ENCODE measurements around the gene FKBP10. TPM values are rescaled to one million over a fixed set of nuclear protein-coding genes. Genes with fewer than 3 reads are reported as not detected.

The FKBP10 gene
- total RNA-seq, 1 experiment from 2014 or later, result 258 TPM

DNA sequence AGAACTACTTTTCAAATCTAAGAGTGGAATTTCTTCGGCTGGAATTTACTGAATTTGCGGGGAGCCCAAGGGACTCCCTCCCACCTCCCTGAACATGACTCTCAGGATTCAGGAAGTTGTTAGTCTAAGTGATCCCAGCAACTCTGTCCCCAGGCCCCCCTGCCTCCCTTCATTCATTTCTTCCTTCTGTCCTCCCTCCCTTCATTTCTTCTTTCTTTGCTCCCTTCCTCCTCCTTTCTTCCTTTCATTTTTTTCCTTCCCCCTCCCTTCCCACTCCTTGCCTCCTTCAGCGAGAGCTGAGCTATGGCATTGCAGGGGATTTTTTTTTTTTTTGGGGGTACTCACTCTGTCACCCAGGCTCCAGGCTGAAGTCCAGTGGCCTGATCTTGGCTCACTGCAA lies 15.4 kb upstream of the FKBP10 start:
- no peak for DNase-seq
- H3K36me3 ChIP-seq, result peaks cover 4% of the 10 kb centered on the region
- H3K9me3 ChIP-seq, result no peaks in the 10 kb centered on the region
- no peaks in the 10 kb centered on the region for H3K27me3 ChIP-seq
- no peak overlapping the region for H3K4me3 ChIP-seq

DNA sequence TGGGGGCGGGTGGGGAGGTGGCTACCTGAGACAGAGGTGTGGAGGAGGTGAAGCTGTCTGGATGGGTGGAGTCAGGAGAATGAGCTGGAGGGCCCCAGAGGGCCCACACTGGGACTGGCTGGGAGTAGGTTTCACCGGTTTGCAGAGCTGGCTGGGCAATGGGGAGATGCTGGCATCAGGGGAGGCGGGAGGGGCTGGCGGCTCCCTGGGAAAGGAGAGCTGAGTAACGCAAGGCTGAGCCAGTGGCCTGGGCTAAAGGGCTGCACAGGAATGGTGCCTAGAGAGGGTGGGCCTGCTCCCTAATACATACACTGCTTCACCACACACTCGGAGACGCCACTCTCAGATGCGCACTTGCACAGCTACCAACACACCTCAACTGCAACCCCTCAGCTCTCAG lies 13.4 kb upstream of the FKBP10 start:
- Histone ChIP-seq H3K4me3 (no peak overlapping the region), H3K36me3 (peaks cover 4% of the 10 kb centered on the region), H3K27me3 (no peaks in the 10 kb centered on the region), H3K9me3 (no peaks in the 10 kb centered on the region)
- DNase-seq, result no peak

DNA sequence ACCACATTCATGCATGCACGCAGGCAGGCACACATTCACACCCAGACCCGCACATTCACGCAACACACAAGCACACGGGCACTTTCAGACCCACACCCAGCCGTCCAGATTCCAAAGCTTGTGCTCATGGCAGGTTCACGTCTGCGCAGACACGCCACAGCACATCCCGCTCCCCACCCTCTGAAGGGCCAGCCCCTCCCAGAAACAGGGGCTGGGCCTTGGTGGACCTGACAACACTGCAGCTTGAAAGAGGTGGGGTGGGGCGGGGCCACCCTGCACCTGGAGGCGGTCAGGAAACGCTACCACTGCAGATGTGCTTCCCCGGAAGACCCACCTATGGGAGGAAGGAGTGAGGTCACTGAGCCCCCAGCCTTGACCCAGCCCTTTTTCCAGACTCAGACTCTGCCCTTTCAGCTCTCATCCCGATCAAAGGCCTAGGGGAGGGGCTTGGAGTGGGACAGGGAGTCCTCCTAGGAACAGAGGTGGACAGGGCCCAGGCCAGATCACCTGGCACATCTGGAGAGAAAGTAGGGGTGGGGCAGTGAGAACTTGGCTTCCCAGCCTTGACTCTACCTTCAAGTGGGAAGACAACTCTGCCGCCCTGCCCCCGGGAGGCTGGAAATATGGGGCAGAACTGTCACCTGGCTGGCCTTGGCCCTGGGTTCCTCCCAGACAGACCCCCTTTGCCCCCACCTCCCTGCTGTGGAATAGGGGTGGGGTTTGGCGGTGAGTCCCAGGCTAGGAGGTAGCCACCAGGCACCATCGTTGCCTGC lies 12.0 kb upstream of the FKBP10 start:
- H3K9me3 ChIP-seq, result no peaks in the 10 kb centered on the region
- DNase-seq, result no peak
- H3K36me3 ChIP-seq, result peaks cover 10% of the 10 kb centered on the region
- H3K27me3 ChIP-seq, result no peaks in the 10 kb centered on the region
- no peak overlapping the region for H3K4me3 ChIP-seq

DNA sequence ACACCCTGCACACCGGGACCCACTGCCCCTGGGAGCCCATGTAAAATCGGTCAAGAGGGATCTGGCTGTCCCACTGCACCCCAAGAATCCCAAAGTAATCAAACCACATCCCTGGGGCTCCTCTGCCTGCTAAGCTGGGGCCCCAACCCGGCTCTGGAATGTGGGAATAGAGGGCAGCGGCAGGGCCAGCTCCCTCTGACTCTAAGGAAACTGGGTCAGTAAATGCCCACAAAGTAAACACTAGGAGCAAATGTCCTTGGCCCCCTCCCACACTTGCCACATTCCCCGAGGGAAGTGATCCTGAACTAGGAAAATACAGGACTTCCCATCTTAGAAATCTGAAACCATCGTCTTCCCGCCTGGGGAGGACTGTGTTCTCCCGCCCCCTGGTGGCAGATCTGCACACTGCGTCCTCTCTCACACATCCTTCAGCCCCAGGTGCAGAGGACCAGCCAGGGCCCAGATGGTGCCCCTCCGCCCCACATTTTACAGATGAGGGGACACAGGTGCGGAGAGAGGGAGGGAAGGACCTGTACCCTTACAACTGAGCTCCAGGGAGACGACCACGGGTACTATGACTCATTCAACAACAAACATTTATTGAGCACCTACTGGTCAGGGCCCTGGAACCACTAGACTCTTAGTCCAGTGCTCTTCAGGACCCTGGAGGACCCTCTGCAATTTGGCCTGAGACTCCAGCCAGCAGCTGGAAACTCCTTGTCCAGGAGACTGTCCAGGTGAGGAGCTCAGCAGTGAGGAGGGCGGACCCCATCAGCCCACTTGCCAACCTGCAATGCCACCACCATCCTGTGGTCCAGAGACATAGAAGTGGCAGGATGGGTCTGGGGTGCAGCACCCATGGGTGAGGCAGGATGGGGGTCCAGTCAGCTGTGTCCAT lies 11.2 kb upstream of the FKBP10 start:
- H3K27me3 ChIP-seq, result no peaks in the 10 kb centered on the region
- H3K36me3 ChIP-seq, result peaks cover 15% of the 10 kb centered on the region
- peak; percentile 64 for DNase-seq
- H3K4me3 ChIP-seq, result no peak overlapping the region
- no peaks in the 10 kb centered on the region for H3K9me3 ChIP-seq

DNA sequence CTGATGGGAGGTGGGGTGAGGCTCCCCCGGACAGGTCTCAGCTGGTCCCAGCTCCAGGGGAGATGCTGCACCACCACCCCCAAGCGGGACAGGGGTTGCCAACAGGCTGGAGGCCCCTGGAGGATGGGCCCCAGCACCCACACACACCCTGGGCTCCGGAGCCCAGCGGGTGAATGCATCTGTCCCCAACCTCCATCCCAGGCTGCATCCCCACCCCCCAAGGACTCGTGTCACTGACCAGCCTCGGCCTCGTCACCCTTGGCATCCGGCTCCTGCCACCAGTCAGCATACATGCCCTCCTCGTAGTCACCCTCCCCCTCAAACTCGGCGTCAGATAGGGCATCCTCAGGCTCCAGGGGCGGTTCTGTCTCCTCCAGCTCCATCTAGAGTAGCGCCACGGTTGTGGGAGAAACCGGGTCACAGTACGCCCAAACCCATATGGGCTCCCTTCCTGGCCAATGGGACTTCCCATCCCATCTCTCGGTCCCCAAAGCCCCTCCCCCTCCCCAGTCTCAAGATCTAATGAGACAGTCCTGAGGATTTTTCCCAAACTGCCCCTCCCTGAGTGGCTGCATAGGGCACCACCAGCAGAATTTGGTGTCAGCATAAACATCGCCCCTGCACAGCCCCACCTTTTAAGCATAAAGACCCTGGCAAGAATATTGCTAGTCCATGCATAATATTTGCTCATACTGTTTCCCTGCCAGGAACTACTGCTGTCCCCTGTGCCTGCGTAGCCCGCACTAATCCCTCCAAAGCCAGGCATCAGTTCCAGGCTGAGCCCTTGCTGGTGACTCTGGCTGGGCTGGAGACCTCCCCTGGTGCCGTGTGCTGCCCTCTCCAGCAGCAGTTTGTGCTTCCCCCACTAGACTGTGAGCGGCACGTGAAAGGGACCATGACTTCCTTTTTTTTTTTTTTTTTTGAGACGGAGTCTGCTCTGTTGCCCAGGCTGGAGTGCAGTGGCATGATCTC lies 9.5 kb upstream of the FKBP10 start:
- no peaks in the 10 kb centered on the region for H3K9me3 ChIP-seq
- H3K4me3 ChIP-seq, result no peak overlapping the region
- H3K27me3 ChIP-seq, result no peaks in the 10 kb centered on the region
- no peak for DNase-seq
- peaks cover 29% of the 10 kb centered on the region for H3K36me3 ChIP-seq

DNA sequence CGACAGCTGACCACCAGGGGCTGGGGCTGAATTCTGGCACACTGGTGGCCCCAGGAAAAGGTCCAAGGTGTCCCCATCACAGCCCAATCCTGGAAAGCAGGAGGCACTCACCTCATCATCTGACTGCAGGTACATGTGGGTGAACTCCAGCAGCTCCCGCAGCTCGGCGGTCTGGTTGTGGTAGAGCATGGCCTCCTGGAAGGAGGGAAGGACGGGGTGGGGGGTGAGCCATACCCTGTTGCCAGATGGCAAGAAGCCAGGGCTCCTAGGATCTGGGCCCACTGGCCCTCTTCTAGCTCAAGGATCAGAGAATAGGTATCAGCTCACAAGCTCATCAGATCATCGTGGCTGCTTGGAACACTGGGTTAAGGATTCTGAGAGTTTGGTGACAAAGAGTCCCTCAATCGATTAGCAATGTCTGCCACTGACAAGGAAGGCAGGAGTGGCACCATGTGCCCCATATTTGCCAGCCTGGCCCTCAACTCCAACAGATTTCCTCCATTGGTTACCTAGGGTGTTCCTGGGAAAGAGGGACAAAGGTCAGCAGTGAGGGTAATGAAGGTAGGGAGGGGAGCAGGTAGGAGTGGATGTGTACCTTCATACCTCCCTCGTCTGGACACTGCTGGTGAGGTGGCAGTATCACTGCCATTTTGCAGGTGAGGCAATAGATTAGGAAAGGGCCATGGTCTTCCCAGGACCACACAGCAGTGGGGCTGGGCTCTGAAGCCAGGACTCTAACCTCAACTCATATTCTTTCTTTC lies 5.9 kb upstream of the FKBP10 start:
- Histone ChIP-seq H3K4me3 (no peak overlapping the region), H3K9me3 (no peaks in the 10 kb centered on the region), H3K36me3 (peaks cover 52% of the 10 kb centered on the region), H3K27me3 (no peaks in the 10 kb centered on the region)
- no peak for DNase-seq

DNA sequence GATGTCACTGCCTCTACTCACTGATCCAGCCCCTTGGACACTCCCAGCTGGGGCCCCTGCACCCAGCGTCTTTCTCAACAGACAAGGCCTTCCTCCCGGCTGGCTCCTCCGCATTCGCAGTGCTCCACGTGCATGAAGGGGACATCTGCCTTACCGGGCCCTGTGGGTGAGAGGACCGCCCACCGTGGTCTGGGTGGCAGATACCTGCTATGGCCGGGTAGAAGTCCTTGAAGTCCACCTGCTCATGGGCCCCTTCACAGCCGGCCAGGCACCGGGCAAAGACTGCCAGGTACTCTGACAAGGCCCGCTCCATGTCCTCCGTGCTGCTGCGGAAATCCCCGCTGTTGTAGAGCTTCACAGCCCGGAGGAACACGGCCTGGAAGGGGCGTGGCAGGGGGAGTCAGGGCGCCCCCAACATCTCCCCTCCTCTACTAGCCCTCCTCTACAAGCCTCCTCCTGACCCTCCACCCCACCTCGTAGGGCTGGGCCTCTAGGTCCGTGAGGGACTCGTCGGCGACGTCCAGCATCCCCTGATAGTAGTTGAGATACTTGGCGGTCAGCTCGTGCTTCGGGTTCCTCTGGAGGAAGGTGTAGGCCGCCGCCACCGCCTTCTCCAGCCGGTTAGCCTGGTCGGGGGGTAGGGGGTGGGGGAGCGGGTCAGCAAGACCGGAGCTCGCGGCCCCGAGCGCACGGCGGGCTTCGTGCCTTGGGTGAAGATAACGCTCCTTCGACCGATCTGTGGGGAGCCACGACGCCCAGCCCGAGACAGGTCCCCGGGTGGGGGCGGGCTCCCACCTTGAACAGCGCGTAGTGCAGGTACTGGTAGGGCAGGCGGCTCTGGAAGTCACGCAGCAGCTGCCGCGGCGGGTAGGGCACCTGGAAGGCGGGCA lies 1.9 kb upstream of the FKBP10 start:
- peak overlapping the region; percentile 97 for H3K4me3 ChIP-seq
- H3K9me3 ChIP-seq, result no peaks in the 10 kb centered on the region
- peak; percentile 36 for DNase-seq
- no peaks in the 10 kb centered on the region for H3K27me3 ChIP-seq
- H3K36me3 ChIP-seq, result peaks cover 67% of the 10 kb centered on the region

DNA sequence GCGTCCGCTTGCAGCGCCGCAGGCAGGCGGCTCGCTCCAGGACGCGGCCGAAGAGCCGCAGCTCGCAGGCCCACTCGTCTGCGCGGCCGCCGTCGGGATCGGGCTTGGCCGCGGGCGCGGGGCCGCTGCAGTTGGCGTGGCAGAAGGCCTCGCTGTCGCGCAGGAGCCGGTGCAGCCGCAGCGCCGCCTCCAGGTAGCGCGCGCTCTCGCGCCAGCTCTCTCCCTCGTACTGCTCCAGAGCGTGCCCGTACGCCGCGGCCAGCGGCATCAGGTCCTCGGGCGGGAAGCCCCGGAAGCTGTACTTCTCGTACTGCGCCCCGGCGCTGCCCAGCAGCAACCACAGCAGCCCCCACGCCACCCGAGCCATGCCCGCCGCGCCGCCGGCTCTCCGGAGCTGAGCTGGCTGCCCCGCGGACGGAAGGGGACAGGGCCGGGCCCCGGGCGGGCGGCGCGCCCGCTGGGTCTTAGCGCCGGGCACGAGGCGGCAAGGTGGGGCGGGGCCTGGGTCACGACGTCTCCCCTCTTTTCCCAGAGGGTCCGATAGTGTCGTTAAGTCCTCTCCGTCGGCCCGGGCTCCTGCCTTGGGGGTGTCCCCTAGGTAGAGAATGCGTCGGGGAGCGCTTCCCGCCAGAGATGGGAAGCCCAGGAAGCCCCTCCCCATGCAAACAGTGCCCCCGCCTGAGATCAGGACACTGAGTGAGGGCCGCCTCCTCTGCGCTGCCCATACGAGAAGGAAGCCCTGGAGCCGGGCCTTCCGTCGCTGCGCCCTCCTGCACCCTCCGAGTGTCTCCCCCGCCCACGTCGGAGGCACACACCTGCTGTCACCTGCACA lies 1.0 kb upstream of the FKBP10 start, which contains the start of gene P3H4:
TSS of gene P3H4 (minus strand) at position 401 of the 832 bp plus-strand sequence. CDS start at position 367, 34 bp downstream.
- peak within 1 kb of the TSS; percentile 97 for H3K4me3 ChIP-seq
- H3K9me3 ChIP-seq, result no peaks in the 10 kb centered on the region
- no peaks in the 10 kb centered on the region for H3K27me3 ChIP-seq
- DNase-seq, result peak; percentile 86
- peaks cover 67% of the 10 kb centered on the region for H3K36me3 ChIP-seq

DNA sequence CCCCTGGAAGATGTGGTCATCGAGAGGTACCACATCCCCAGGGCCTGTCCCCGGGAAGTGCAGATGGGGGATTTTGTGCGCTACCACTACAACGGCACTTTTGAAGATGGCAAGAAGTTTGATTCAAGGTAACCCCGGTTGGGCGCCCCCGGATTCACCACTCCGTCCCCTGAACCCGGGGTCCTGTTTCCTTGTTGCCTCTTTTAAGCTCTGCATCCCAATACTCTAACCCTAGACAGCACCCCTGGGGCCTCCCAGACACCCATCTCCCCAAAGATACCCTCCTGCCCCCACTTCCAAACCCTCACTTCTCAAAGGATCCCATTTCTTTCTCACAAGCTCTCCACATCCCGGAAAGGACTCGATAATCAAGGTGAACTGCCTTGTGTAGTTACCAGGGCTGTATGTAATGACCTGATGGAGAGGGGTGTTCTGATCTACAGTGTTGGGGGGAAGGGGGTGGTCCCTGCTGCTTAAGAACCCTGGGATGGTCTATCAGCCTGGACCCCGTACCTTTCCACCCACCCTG lies 412 bp downstream of the FKBP10 start:
- peak overlapping the region; percentile 97 for H3K4me3 ChIP-seq
- peaks cover 68% of the 10 kb centered on the region for H3K36me3 ChIP-seq
- H3K27me3 ChIP-seq, result no peaks in the 10 kb centered on the region
- DNase-seq, result no peak
- H3K9me3 ChIP-seq, result no peaks in the 10 kb centered on the region

DNA sequence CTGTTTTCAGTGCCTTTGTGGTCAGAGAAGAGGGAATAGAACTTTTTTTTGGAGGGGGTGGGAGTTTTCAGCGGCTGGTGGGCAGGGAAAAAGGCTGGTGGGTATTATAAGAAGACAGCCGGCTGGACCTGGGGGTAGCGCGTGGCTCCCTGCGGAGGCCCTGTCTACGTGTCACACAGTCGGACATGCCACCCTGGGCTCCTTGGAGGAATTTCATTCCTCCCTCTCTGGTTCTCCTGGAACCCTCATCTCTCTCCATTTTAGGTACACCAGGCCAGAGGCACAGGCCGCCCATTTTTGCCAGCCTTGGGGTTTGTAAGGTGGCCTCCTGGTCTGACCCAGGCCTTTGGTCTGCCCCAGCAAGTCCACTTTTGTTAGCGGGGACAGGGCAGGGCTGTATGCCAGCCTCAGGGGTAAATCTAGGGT lies 908 bp downstream of the FKBP10 start:
- DNase-seq, result no peak
- H3K4me3 ChIP-seq, result peak overlapping the region; percentile 97
- no peaks in the 10 kb centered on the region for H3K9me3 ChIP-seq
- peaks cover 67% of the 10 kb centered on the region for H3K36me3 ChIP-seq
- no peaks in the 10 kb centered on the region for H3K27me3 ChIP-seq

DNA sequence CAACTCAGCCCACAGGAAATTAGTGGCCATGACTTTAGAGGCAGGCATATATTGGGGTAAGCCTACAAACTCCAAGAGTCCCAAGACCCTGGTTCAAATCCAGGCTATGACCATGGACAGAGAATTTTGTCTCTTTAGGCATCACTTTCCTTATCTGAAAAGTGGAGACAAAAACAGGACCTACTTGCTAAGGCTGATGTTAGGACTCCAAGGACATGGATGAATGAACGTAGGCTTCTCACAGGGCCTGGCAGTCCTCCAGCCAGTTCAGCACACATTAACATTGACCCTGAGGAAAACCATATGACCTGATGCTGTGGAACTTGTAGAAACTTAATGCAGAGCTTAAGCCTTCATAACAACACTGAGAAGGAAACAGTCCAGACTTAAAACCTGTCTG lies 1.4 kb downstream of the FKBP10 start:
- no peaks in the 10 kb centered on the region for H3K27me3 ChIP-seq
- DNase-seq, result no peak
- H3K9me3 ChIP-seq, result no peaks in the 10 kb centered on the region
- H3K36me3 ChIP-seq, result peaks cover 66% of the 10 kb centered on the region
- peak overlapping the region; percentile 97 for H3K4me3 ChIP-seq

DNA sequence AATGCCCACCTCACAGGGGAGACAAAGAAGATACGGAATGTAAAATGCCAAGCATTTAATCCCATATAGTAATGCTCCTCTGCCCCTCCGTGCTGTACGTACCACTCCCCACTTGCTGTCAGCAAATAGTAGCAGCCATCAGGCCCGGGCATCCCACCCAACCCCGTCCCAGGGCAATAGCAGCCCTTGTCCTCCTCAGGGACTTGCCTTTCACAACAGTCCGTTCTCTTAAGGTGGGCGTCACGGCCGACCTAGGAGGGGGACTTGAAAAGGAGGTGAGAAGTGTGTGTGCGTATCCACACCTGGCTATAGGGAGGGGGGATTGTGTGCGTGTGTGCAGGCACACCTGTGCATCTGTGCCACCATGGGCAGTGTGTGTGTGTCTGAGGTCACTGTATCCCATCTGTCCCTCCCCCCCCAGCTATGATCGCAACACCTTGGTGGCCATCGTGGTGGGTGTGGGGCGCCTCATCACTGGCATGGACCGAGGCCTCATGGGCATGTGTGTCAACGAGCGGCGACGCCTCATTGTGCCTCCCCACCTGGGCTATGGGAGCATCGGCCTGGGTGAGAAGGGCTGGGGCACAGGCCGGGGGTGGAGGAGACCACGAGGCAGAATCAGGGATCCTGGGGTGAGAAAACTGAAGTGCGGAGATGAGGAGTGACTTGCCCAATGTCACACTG lies 4.0 kb downstream of the FKBP10 start:
- Histone ChIP-seq H3K9me3 (no peaks in the 10 kb centered on the region), H3K4me3 (no peak overlapping the region), H3K27me3 (no peaks in the 10 kb centered on the region), H3K36me3 (peaks cover 71% of the 10 kb centered on the region)
- no peak for DNase-seq

DNA sequence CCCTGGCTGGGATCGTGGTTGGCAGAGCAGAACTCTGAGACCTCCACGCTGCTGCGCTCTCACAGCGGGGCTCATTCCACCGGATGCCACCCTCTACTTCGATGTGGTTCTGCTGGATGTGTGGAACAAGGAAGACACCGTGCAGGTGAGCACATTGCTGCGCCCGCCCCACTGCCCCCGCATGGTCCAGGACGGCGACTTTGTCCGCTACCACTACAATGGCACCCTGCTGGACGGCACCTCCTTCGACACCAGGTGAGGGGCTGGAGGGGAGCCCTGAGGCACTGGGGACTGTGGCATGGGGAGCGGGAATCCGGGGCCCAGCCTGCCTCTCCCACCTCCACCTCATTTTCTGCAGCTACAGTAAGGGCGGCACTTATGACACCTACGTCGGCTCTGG lies 5.2 kb downstream of the FKBP10 start:
- no peaks in the 10 kb centered on the region for H3K27me3 ChIP-seq
- H3K4me3 ChIP-seq, result no peak overlapping the region
- no peak for DNase-seq
- peaks cover 80% of the 10 kb centered on the region for H3K36me3 ChIP-seq
- H3K9me3 ChIP-seq, result no peaks in the 10 kb centered on the region

DNA sequence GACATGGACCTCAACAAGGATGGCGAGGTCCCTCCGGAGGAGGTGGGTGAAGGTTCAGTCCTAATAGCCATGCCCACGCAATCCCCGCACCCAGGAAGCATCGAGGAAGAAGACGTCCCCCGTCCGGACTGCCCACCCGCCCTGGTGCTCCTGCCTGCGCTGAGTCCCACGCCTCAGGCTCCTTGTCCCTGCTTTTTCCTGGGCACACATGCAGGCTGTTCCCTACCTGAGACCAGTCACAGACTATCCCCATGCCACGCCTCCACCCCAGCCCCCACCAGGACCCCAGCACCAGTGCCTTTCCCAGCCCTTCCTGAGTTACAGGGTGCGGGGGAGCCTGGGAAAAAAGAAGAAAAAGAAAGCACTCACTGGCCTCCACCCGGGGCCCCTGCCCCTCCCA lies 9.0 kb downstream of the FKBP10 start:
- no peak for DNase-seq
- H3K4me3 ChIP-seq, result no peak overlapping the region
- H3K27me3 ChIP-seq, result no peaks in the 10 kb centered on the region
- no peaks in the 10 kb centered on the region for H3K9me3 ChIP-seq
- peaks cover 59% of the 10 kb centered on the region for H3K36me3 ChIP-seq

Measured in MG63 (cell line).